Activated CD4-positive, CD25-positive, alpha-beta regulatory T cell treated with anti-CD3 and anti-CD28 coated beads, Interleukin-2, amount 50 U/mL, for 24 hours (primary cell): Measurements from ENCODE around the gene KATNAL2.

Experiments
- ATAC-seq, 2 donors: fragments of 150-1000 bp; cut with Tn5 transposase; one replicate each; pipeline ENCODE4 v1.10.0; 2021; ENCODE audit warnings: mild to moderate bottlenecking in 1 of 2, moderate library complexity in 1 of 2

The KATNAL2 gene

GRCh38 chr18:47035156-47035671 is 117.8 kb downstream of the KATNAL2 start, which contains the start of gene ELOA2:
ELOA2 (minus strand) TSS chr18:47035621; CDS start chr18:47035264, 357 bp downstream.
- no peak for ATAC-seq

- no peak for ATAC-seq
Measured at GRCh38 chr18:47036298-47036874, 119.0 kb downstream of the KATNAL2 start.

- no peak for ATAC-seq
Measured at GRCh38 chr18:47036927-47037578, 119.7 kb downstream of the KATNAL2 start.

- ATAC-seq: no peak
Measured at GRCh38 chr18:47040982-47041381, 123.6 kb downstream of the KATNAL2 start.

GRCh38 chr18:47050468-47050867 is 133.1 kb downstream of the KATNAL2 start:
- ATAC-seq: no peak

- ATAC-seq: no peak
Measured at GRCh38 chr18:47054369-47054768, 137.0 kb downstream of the KATNAL2 start.

- ATAC-seq: no peak
Measured at GRCh38 chr18:47062471-47062870, 145.1 kb downstream of the KATNAL2 start.

GRCh38 chr18:47063096-47063495 is 145.7 kb downstream of the KATNAL2 start:
- no peak for ATAC-seq

GRCh38 chr18:47067648-47068047 is 150.2 kb downstream of the KATNAL2 start:
- no peak for ATAC-seq

GRCh38 chr18:47075098-47075883 is 157.9 kb downstream of the KATNAL2 start:
- ATAC-seq: no peak

GRCh38 chr18:47077111-47077510 is 159.7 kb downstream of the KATNAL2 start:
- ATAC-seq: no peak

- no peak for ATAC-seq
Measured at GRCh38 chr18:47080872-47081271, 163.5 kb downstream of the KATNAL2 start.

- no peak for ATAC-seq
Measured at GRCh38 chr18:47081578-47081977, 164.2 kb downstream of the KATNAL2 start.

GRCh38 chr18:47087676-47088075 is 170.3 kb downstream of the KATNAL2 start:
- ATAC-seq: no peak

- no peak for ATAC-seq
Measured at GRCh38 chr18:47095810-47096209, 178.4 kb downstream of the KATNAL2 start.

- peak in 1 of 2 donors; percentile 33 for ATAC-seq
Measured at GRCh38 chr18:47100212-47100831, 182.9 kb downstream of the KATNAL2 start.

- ATAC-seq: no peak
Measured at GRCh38 chr18:47108373-47108772, 191.0 kb downstream of the KATNAL2 start.

- ATAC-seq: no peak
Measured at GRCh38 chr18:47108998-47109405, 191.6 kb downstream of the KATNAL2 start.

- no peak for ATAC-seq
Measured at GRCh38 chr18:47109720-47110119, 192.3 kb downstream of the KATNAL2 start.

GRCh38 chr18:47110492-47111274 is 193.3 kb downstream of the KATNAL2 start:
- ATAC-seq: no peak

- no peak for ATAC-seq
Measured at GRCh38 chr18:47113796-47114540, 196.6 kb downstream of the KATNAL2 start.
